H9 (cell line): ENCODE measurements around the gene ASIC4. TPM values are rescaled to one million over a fixed set of nuclear protein-coding genes. Genes with fewer than 3 reads are reported as not detected.

Experiments used
- DNase-seq: peaks from one replicate; pipeline ENCODE4 v3.0.0-alpha.2; 2017
- H2AFZ ChIP-seq: one replicate; pipeline ENCODE4 v1.6.1; 2013; ENCODE audit warnings: mild to moderate bottlenecking, low read length, control low read depth, moderate library complexity
- H2AK5ac ChIP-seq: 2 replicates; pipeline ENCODE4 v1.6.1; 2013; ENCODE audit warnings: low read length, control low read depth, mixed read lengths; ENCODE audit not compliant: insufficient read length
- H2BK120ac ChIP-seq: one replicate; pipeline ENCODE4 v1.6.1; 2013; ENCODE audit warnings: low read depth, mild to moderate bottlenecking, low read length, control low read depth, inconsistent platforms; ENCODE audit not compliant: poor library complexity, severe bottlenecking
- H2BK12ac ChIP-seq: 2 replicates; pipeline ENCODE4 v1.6.1; 2013; ENCODE audit warnings: low read length, control low read depth, mixed read lengths, low read depth; ENCODE audit not compliant: insufficient read length
- H2BK15ac ChIP-seq: 2 replicates; pipeline ENCODE4 v1.6.1; 2013; ENCODE audit warnings: low read depth, low read length, control low read depth
- H2BK20ac ChIP-seq: one replicate; pipeline ENCODE4 v1.6.1; 2013; ENCODE audit warnings: low read depth, mild to moderate bottlenecking, low read length, control low read depth, inconsistent platforms; ENCODE audit not compliant: poor library complexity, severe bottlenecking
- H2BK5ac ChIP-seq: 2 replicates; pipeline ENCODE4 v1.6.1; 2013; ENCODE audit warnings: low read length, control low read depth, mixed read lengths; ENCODE audit not compliant: insufficient read length
- H3K14ac ChIP-seq: 2 replicates; pipeline ENCODE4 v1.6.1; 2013; ENCODE audit warnings: low read length, control low read depth; ENCODE audit not compliant: insufficient read depth
- H3K18ac ChIP-seq: 2 replicates; pipeline ENCODE4 v1.6.1; 2013; ENCODE audit warnings: low read depth, mild to moderate bottlenecking, mixed read lengths, low read length, control low read depth; ENCODE audit not compliant: insufficient read length
- H3K23ac ChIP-seq: 2 replicates; pipeline ENCODE4 v1.6.1; 2013; ENCODE audit warnings: low read length, control low read depth, mixed read lengths, low read depth; ENCODE audit not compliant: insufficient read length
- H3K23me2 ChIP-seq: 2 replicates; pipeline ENCODE4 v1.6.1; 2013; ENCODE audit warnings: low read depth, mild to moderate bottlenecking, mixed read lengths, low read length, control low read depth; ENCODE audit not compliant: insufficient read length, poor library complexity, severe bottlenecking
- H3K27ac ChIP-seq: 2 replicates; pipeline ENCODE4 v1.5.1; 2013; ENCODE audit warnings: low read length, control low read depth, mixed read lengths, low read depth; ENCODE audit not compliant: insufficient read length
- H3K27me3 ChIP-seq: 2 replicates; pipeline ENCODE4 v1.6.1; 2013; ENCODE audit warnings: low read length, control low read depth, inconsistent platforms; ENCODE audit not compliant: insufficient read depth
- H3K4ac ChIP-seq: 2 replicates; pipeline ENCODE4 v1.6.1; 2013; ENCODE audit warnings: low read depth, mild to moderate bottlenecking, control low read depth, inconsistent platforms, low read length, moderate library complexity
- H3K4me1 ChIP-seq: 2 replicates; pipeline ENCODE4 v1.6.1; 2013; ENCODE audit warnings: low read length, control low read depth, inconsistent platforms; ENCODE audit not compliant: insufficient read depth
- H3K4me2 ChIP-seq: 2 replicates; pipeline ENCODE4 v1.6.1; 2013; ENCODE audit warnings: low read length, control low read depth, mixed read lengths; ENCODE audit not compliant: insufficient read length, insufficient read depth
- H3K56ac ChIP-seq: 2 replicates; pipeline ENCODE4 v1.6.1; 2013; ENCODE audit warnings: low read depth, mild to moderate bottlenecking, mixed read lengths, low read length, control low read depth; ENCODE audit not compliant: insufficient read length
- H3K79me1 ChIP-seq: 2 replicates; pipeline ENCODE4 v1.6.1; 2013; ENCODE audit warnings: low read depth, mild to moderate bottlenecking, moderate library complexity, low read length, control low read depth, inconsistent platforms; ENCODE audit not compliant: insufficient read depth, poor library complexity, severe bottlenecking
- H3K79me2 ChIP-seq: 2 replicates; pipeline ENCODE4 v1.6.1; 2013; ENCODE audit warnings: low read length, control low read depth, inconsistent platforms; ENCODE audit not compliant: insufficient read depth
- H3K9ac ChIP-seq: 2 replicates; pipeline ENCODE4 v1.6.1; 2013; ENCODE audit warnings: low read length, control low read depth, mixed read lengths; ENCODE audit not compliant: insufficient read length; ENCODE audit errors: extremely low read depth
- H3K9me3 ChIP-seq: one replicate; pipeline ENCODE4 v1.6.1; 2013; ENCODE audit warnings: low read depth, low read length, inconsistent platforms; ENCODE audit not compliant: control insufficient read depth
- H3T11ph ChIP-seq: one replicate; pipeline ENCODE4 v1.6.1; 2013; ENCODE audit warnings: mild to moderate bottlenecking, low read length, control low read depth, inconsistent platforms
- H4K20me1 ChIP-seq: one replicate; pipeline ENCODE4 v1.6.1; 2013; ENCODE audit not compliant: control insufficient read depth, insufficient read length, insufficient read depth
- H4K5ac ChIP-seq: 2 replicates; pipeline ENCODE4 v1.6.1; 2013; ENCODE audit warnings: low read depth, mild to moderate bottlenecking, mixed read lengths, low read length, control low read depth; ENCODE audit not compliant: insufficient read length
- H4K8ac ChIP-seq: replicated peaks from 2 replicates; pipeline ENCODE4 v1.6.1; 2013; ENCODE audit warnings: low read length, control low read depth, mixed read lengths, low read depth; ENCODE audit not compliant: insufficient read length
- H4K91ac ChIP-seq: 2 replicates; pipeline ENCODE4 v1.6.1; 2013; ENCODE audit warnings: low read depth, mild to moderate bottlenecking, moderate library complexity, mixed read lengths, low read length, control low read depth; ENCODE audit not compliant: insufficient read length
- H3K27ac Mint-ChIP-seq, 3 experiments: 2 replicates in 2 of 3; 3 replicates in 1 of 3; pipeline ENCODE4 v1.8.0; 2020 to 2021; ENCODE audit warnings: mixed read lengths in 3 of 3, mild to moderate bottlenecking in 1 of 3, moderate library complexity in 1 of 3
- H3K27me3 Mint-ChIP-seq: 2 replicates; pipeline ENCODE4 v1.8.0; 2021; ENCODE audit warnings: low read depth, mild to moderate bottlenecking, moderate library complexity, mixed read lengths
- H3K36me3 Mint-ChIP-seq, 3 experiments: 2 replicates in 2 of 3; 3 replicates in 1 of 3; pipeline ENCODE4 v1.8.0; 2020 to 2021; ENCODE audit warnings: low read depth in 3 of 3, mixed read lengths in 3 of 3; ENCODE audit not compliant: insufficient read depth in 1 of 3
- H3K4me1 Mint-ChIP-seq, 2 experiments: 2 replicates each; pipeline ENCODE4 v1.8.0; 2020; ENCODE audit warnings: mixed read lengths in 2 of 2
- H3K4me3 Mint-ChIP-seq, 2 experiments: 2 replicates in 1 of 2; 3 replicates in 1 of 2; pipeline ENCODE4 v1.8.0; 2020 to 2021; ENCODE audit warnings: mild to moderate bottlenecking in 2 of 2, mixed read lengths in 2 of 2, moderate library complexity in 1 of 2
- H3K9me3 Mint-ChIP-seq, 2 experiments: 2 replicates in 1 of 2; 3 replicates in 1 of 2; pipeline ENCODE4 v1.8.0; 2020; ENCODE audit warnings: mild to moderate bottlenecking in 2 of 2, mixed read lengths in 2 of 2, moderate library complexity in 1 of 2
- CTCF ChIP-seq: fragments of 200-600 bp; sonication (generic); conservative IDR thresholded peaks from 3 replicates; pipeline ENCODE4 v1.8.0; 2021; ENCODE audit warnings: antibody characterized with exemption, mild to moderate bottlenecking
- WGBS: extraction: QIAGEN DNeasy Blood & Tissue Kit; methylation state at CpG from one replicate; pipeline ENCODE4 v1.1.7; 2013; ENCODE audit warnings: missing lambda C conversion rate, low lambda C conversion rate, mixed read lengths; ENCODE audit not compliant: insufficient read length; ENCODE audit errors: extremely low coverage; 5-methylcytosine and 5-hydroxymethylcytosine counted together
- total RNA-seq: library from RNA; stranded (reverse); gene quantifications from 2 replicates; pipeline ENCODE4 v1.2.1, GENCODE V29; 2021

ASIC4 gene
- total RNA-seq, 1 experiment from 2014 or later, result 0.37 TPM

GRCh38 chr2:219474285-219475060, 39.8 kb upstream of the ASIC4 start:
- H3K23ac ChIP-seq, result no peak overlapping the region
- no peak overlapping the region for H2BK20ac ChIP-seq
- no peak overlapping the region for H2BK15ac ChIP-seq
- H3K27me3 Mint-ChIP-seq, result peaks cover 7% of the 10 kb centered on the region
- H3K18ac ChIP-seq, result no peak overlapping the region
- no peak overlapping the region for H2BK120ac ChIP-seq
- no peaks in the 10 kb centered on the region for H3K4me1 ChIP-seq
- H3T11ph ChIP-seq, result no peak overlapping the region
- H3K4ac ChIP-seq, result no peak overlapping the region
- H3K27ac Mint-ChIP-seq, result no peak overlapping the region
- H4K5ac ChIP-seq, result no peak overlapping the region
- no peak overlapping the region for H3K14ac ChIP-seq
- no peaks in the 10 kb centered on the region; a peak in 2 of 5 replicates for H3K9me3 Mint-ChIP-seq
- H3K9ac ChIP-seq, result no peak overlapping the region
- H4K20me1 ChIP-seq, result no peaks in the 10 kb centered on the region
- no peak overlapping the region for H2AK5ac ChIP-seq
- TF ChIP-seq CTCF, result no peak
- H3K27ac ChIP-seq, result no peak overlapping the region
- no peak overlapping the region for H3K56ac ChIP-seq
- peaks cover 0 to 4% (median 0%) of the 10 kb centered on the region in 3 experiments; a peak in 3 of 7 replicates for H3K36me3 Mint-ChIP-seq
- H3K4me1 Mint-ChIP-seq, result peaks cover 18 to 23% of the 10 kb centered on the region in 2 experiments
- H3K9me3 ChIP-seq, result no peaks in the 10 kb centered on the region
- no peak overlapping the region for H3K4me2 ChIP-seq
- H3K79me1 ChIP-seq, result no peaks in the 10 kb centered on the region
- H3K79me2 ChIP-seq, result no peaks in the 10 kb centered on the region
- no peak overlapping the region for H2BK5ac ChIP-seq
- H2AFZ ChIP-seq, result no peak overlapping the region
- no CpG with 5 or more reads among the region's 11 CpGs for WGBS
- no peaks in the 10 kb centered on the region for H3K27me3 ChIP-seq
- H3K23me2 ChIP-seq, result peaks cover 2% of the 10 kb centered on the region
- no peak overlapping the region for H4K91ac ChIP-seq
- no peak for DNase-seq
- no peak overlapping the region for H2BK12ac ChIP-seq
- no peak overlapping the region for H3K4me3 Mint-ChIP-seq
- H4K8ac ChIP-seq, result no peak overlapping the region
